Activated naive CD4-positive, alpha-beta T cell treated with anti-CD3 and anti-CD28 coated beads, Interleukin-2, amount 10 ng/mL, durations not matched to agents 7 days and 5 days (primary cell): Measurements from ENCODE around the gene ETNPPL.

Source experiments
- CTCF ChIA-PET: fragments of 350-600 bp; sonication (Branson Sonifier 250); formaldehyde crosslinking; loops from one replicate; lab custom pipeline; 2021; ENCODE audit warnings: antibody characterized with exemption; lab: Charles Lee
- DNase-seq: peaks from one replicate; pipeline ENCODE4 v3.0.0-alpha.2; 2020
- H3K27ac Mint-ChIP-seq: one replicate; pipeline ENCODE4 v1.8.0; 2021; ENCODE audit warnings: mild to moderate bottlenecking, moderate library complexity, mixed read lengths
- H3K27me3 Mint-ChIP-seq: one replicate; pipeline ENCODE4 v1.8.0; 2021; ENCODE audit warnings: mild to moderate bottlenecking, mixed read lengths
- H3K36me3 Mint-ChIP-seq: one replicate; pipeline ENCODE4 v1.8.0; 2021; ENCODE audit warnings: mixed read lengths
- H3K4me1 Mint-ChIP-seq: one replicate; pipeline ENCODE4 v1.8.0; 2021; ENCODE audit warnings: mixed read lengths
- H3K4me3 Mint-ChIP-seq: one replicate; pipeline ENCODE4 v1.8.0; 2021; ENCODE audit warnings: mild to moderate bottlenecking, moderate library complexity, mixed read lengths
- H3K9me3 Mint-ChIP-seq: one replicate; pipeline ENCODE4 v1.8.0; 2021; ENCODE audit warnings: mixed read lengths

ETNPPL gene

DNA sequence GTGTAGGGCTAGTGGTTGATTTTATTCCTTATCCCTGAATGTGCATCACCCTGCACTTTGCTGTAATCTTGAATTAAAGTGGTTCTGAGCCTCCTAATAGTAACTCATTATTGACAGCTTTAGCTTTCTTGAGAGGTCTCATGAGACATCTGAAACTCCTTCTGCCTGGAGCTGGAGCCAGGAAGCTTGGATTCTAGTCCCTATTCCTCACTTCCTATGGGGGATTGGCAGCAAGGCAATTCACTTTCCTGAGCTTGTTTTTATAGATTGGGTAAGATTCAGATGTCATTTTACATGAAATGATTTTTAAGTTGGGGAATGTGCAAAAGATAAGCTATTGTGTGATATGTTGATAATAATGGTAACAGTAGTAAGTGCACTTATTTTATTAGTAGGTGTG, 17.1 kb upstream of the ETNPPL start:
- no peak overlapping the region for H3K27ac Mint-ChIP-seq
- H3K4me3 Mint-ChIP-seq, result no peak overlapping the region
- H3K9me3 Mint-ChIP-seq, result no peaks in the 10 kb centered on the region
- CTCF ChIA-PET, result no interaction called here
- no peaks in the 10 kb centered on the region for H3K4me1 Mint-ChIP-seq
- DNase-seq, result no peak
- H3K36me3 Mint-ChIP-seq, result no peaks in the 10 kb centered on the region
- peaks cover 20% of the 10 kb centered on the region for H3K27me3 Mint-ChIP-seq

DNA sequence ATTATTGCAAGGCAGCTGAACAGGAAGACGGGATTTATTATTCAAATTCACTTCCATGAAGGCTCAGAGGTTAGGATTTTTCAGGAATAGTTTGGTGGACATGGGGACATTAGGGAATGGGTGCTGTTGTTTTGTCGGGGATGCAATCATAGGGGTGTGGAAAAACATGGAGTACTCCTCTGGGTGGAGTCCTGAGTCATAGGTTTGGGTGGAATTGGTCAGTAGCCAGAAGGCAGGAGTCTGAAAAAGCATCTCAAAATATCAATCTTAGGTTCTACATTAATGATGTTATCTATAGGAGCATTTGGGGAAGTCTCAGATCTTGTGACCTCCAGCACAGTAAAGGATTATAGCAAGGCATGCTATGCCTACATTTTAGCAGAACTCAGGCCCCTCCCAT, 14.5 kb upstream of the ETNPPL start:
- Mint-ChIP-seq H3K4me1 (no peaks in the 10 kb centered on the region), H3K27ac (no peak overlapping the region)

DNA sequence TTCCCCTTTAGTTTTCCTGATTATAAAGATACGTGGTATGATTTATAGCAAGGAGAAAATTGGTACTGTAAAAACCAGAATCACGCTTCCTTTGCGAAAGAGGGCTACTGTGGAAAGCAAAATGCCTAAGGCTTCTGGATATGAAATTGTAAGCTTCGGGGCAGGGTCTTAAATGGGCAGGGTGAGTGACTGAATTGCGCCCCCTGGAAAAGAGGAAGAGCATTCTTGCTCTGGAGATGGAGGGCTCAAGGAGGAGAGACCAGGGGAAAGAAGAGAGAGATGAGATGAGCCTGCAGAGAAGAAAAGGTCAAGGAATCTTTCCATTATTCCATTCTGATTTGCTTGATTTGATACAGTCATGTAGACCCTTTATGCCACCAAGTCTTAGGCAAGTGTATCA, 13.1 kb upstream of the ETNPPL start:
- H3K27ac Mint-ChIP-seq, result no peak overlapping the region
- no peak overlapping the region for H3K4me3 Mint-ChIP-seq
- H3K4me1 Mint-ChIP-seq, result no peaks in the 10 kb centered on the region
- H3K27me3 Mint-ChIP-seq, result peaks cover 20% of the 10 kb centered on the region
- CTCF ChIA-PET, result no interaction called here
- DNase-seq, result no peak
- no peaks in the 10 kb centered on the region for H3K9me3 Mint-ChIP-seq
- no peaks in the 10 kb centered on the region for H3K36me3 Mint-ChIP-seq

More for the DNA sequence above, 14.5 kb upstream of the ETNPPL start:
- Mint-ChIP-seq H3K27me3 (peaks cover 20% of the 10 kb centered on the region), H3K4me3 (no peak overlapping the region), H3K9me3 (no peaks in the 10 kb centered on the region), H3K36me3 (no peaks in the 10 kb centered on the region)
- no peak for DNase-seq
- CTCF ChIA-PET, result no interaction called here

- no peak for DNase-seq
- H3K4me1 Mint-ChIP-seq, result no peaks in the 10 kb centered on the region
Measured at GRCh38 chr4:108774809-108775530, 12.1 kb upstream of the ETNPPL start.

GRCh38 chr4:108772402-108772801, 9.5 kb upstream of the ETNPPL start:
- Mint-ChIP-seq H3K4me1 (no peaks in the 10 kb centered on the region), H3K27me3 (peaks cover 10% of the 10 kb centered on the region), H3K9me3 (no peaks in the 10 kb centered on the region), H3K4me3 (no peak overlapping the region), H3K36me3 (no peaks in the 10 kb centered on the region), H3K27ac (no peak overlapping the region)
- DNase-seq, result no peak
- CTCF ChIA-PET, result no interaction called here

More at GRCh38 chr4:108774809-108775530, 12.1 kb upstream of the ETNPPL start:
- H3K4me3 Mint-ChIP-seq, result no peak overlapping the region
- H3K27ac Mint-ChIP-seq, result no peak overlapping the region
- H3K9me3 Mint-ChIP-seq, result no peaks in the 10 kb centered on the region
- peaks cover 20% of the 10 kb centered on the region for H3K27me3 Mint-ChIP-seq
- CTCF ChIA-PET, result no interaction called here
- H3K36me3 Mint-ChIP-seq, result no peaks in the 10 kb centered on the region

DNA sequence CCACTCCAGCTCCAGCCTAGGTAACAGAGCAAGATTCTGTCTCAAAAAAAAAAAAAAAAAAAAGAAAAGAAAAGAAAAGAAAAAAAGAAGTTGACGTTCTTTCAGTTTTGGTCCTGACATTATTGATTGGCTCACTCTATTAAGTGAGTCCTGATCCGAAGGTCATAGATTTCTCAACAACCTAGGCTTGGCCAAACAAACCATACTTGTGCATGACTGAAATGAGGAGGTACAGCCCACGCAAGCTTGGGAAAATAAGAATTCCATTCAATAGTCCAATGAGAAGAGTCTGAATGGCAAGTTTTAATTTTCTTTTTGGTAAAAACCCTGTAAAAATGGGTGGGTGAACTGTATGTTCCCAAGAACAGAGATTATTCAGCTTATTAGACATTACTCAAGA, 3.2 kb upstream of the ETNPPL start:
- peaks cover 12% of the 10 kb centered on the region for H3K4me1 Mint-ChIP-seq
- no peak for DNase-seq
- H3K27me3 Mint-ChIP-seq, result peaks cover 42% of the 10 kb centered on the region
- CTCF ChIA-PET, result interaction anchor here (0.6 kb wide), 1 partner anchor 635 kb away, joined by 3 read pairs; no protein-coding TSS in a partner anchor
- no peak overlapping the region for H3K27ac Mint-ChIP-seq
- no peaks in the 10 kb centered on the region for H3K36me3 Mint-ChIP-seq
- H3K4me3 Mint-ChIP-seq, result no peak overlapping the region
- no peaks in the 10 kb centered on the region for H3K9me3 Mint-ChIP-seq

DNA sequence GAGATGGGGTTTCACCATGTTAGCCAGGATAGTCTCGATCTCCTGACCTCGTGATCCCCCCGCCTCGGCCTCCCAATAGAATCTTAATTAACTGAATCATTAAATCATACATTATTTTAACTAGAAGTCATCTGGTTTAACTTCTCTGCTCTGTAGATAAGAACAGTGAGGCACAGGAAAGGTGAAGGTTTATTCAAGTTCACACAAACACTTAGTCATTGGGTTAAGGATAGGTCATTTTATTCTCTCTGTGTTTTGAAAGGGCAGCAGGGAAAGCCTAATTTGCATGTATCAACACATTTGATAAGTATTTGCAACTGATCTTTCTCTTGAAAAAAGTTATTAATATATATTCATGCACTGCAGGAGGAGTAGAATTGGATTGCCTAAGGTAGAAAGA, 1.1 kb upstream of the ETNPPL start:
- Mint-ChIP-seq H3K27me3 (peaks cover 51% of the 10 kb centered on the region), H3K36me3 (no peaks in the 10 kb centered on the region), H3K4me3 (no peak overlapping the region), H3K27ac (no peak overlapping the region), H3K4me1 (peaks cover 12% of the 10 kb centered on the region), H3K9me3 (no peaks in the 10 kb centered on the region)
- DNase-seq, result no peak
- CTCF ChIA-PET, result interaction anchor here (0.6 kb wide), 1 partner anchor 139 kb away, joined by 3 read pairs; no protein-coding TSS in a partner anchor

DNA sequence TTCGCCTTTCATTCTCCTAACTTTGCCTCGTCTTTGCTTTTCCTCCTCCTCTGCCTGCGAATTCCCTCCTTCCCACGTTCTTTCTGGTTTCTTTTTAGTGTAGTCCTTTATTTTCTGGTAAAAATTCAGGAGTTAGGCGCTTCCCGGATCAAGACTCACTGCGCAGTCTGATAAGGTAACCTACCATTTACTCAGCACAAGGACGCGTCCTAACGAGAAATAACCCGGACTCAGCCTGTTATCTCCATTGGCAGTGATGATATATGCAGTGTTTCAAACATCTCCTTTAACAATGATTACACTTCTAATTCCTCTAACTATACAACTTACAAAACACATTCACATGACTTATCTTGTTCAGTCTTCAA, 357 bp upstream of the ETNPPL start:
- no peaks in the 10 kb centered on the region for H3K9me3 Mint-ChIP-seq
- no peak overlapping the region for H3K27ac Mint-ChIP-seq
- no peaks in the 10 kb centered on the region for H3K36me3 Mint-ChIP-seq
- no peak for DNase-seq
- peaks cover 12% of the 10 kb centered on the region for H3K4me1 Mint-ChIP-seq
- peaks cover 51% of the 10 kb centered on the region for H3K27me3 Mint-ChIP-seq
- CTCF ChIA-PET, result no interaction called here
- H3K4me3 Mint-ChIP-seq, result peak overlapping the region; percentile 73

DNA sequence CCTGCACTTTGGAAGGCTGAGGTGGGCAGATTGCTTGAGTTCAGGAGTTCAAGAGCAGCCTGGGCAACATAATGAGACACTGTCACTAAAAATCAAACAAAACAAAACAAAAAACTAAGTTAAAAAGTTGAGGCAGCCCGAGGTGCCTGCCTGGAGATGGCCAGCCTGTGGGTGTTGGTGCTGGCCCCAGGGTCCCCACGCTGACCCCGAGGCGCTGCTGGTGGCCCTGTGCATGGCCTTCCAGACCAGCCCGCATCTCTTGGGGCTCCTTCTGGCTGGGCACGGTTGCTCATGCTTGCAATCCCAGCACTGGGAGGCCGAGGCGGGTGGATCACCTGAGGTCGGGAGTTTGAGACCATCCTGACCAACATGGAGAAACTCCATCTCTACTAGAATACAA, 4.4 kb downstream of the ETNPPL start:
- no peak for DNase-seq
- H3K9me3 Mint-ChIP-seq, result no peaks in the 10 kb centered on the region
- no peak overlapping the region for H3K4me3 Mint-ChIP-seq
- H3K36me3 Mint-ChIP-seq, result no peaks in the 10 kb centered on the region
- peaks cover 36% of the 10 kb centered on the region for H3K27me3 Mint-ChIP-seq
- peaks cover 12% of the 10 kb centered on the region for H3K4me1 Mint-ChIP-seq
- no peak overlapping the region for H3K27ac Mint-ChIP-seq
- CTCF ChIA-PET, result no interaction called here

GRCh38 chr4:108754327-108754726, 8.5 kb downstream of the ETNPPL start:
- CTCF ChIA-PET, result no interaction called here
- Mint-ChIP-seq H3K4me3 (no peak overlapping the region), H3K27me3 (peaks cover 10% of the 10 kb centered on the region), H3K36me3 (no peaks in the 10 kb centered on the region), H3K27ac (no peak overlapping the region), H3K9me3 (no peaks in the 10 kb centered on the region), H3K4me1 (no peaks in the 10 kb centered on the region)
- DNase-seq, result no peak

- Mint-ChIP-seq H3K27me3 (peaks cover 9% of the 10 kb centered on the region), H3K9me3 (no peaks in the 10 kb centered on the region), H3K4me1 (peaks cover 4% of the 10 kb centered on the region), H3K27ac (no peak overlapping the region), H3K4me3 (no peak overlapping the region), H3K36me3 (no peaks in the 10 kb centered on the region)
- DNase-seq, result no peak
- CTCF ChIA-PET, result no interaction called here
Measured at GRCh38 chr4:108751321-108751720, 11.5 kb downstream of the ETNPPL start.

DNA sequence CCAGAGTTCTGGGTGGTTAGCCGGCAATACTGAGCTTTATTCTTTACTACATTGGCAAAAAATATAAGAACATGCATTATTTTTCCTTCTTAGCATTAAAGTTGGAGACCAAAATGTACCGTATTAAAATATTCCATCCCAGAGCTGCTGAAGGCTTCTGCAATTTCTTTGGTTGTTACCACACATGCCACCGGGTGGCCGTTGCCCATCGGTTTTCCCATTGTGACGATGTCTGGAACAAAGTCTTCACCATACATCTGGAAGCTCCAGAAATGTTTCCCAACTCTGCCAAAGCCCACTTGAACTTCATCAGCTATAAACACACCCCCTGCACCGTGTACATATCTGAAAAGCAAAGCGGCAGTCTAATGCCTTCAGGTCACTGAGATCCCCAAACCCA, 13.7 kb downstream of the ETNPPL start:
- no peak for DNase-seq
- CTCF ChIA-PET, result no interaction called here
- Mint-ChIP-seq H3K4me3 (no peak overlapping the region), H3K9me3 (no peaks in the 10 kb centered on the region), H3K27me3 (peaks cover 8% of the 10 kb centered on the region), H3K27ac (no peak overlapping the region), H3K36me3 (no peaks in the 10 kb centered on the region), H3K4me1 (peaks cover 7% of the 10 kb centered on the region)

GRCh38 chr4:108746511-108746910, 16.3 kb downstream of the ETNPPL start:
- Mint-ChIP-seq H3K9me3 (no peaks in the 10 kb centered on the region), H3K4me3 (no peak overlapping the region), H3K27me3 (peaks cover 4% of the 10 kb centered on the region), H3K4me1 (peaks cover 7% of the 10 kb centered on the region), H3K27ac (no peak overlapping the region), H3K36me3 (no peaks in the 10 kb centered on the region)
- CTCF ChIA-PET, result no interaction called here
- no peak for DNase-seq

DNA sequence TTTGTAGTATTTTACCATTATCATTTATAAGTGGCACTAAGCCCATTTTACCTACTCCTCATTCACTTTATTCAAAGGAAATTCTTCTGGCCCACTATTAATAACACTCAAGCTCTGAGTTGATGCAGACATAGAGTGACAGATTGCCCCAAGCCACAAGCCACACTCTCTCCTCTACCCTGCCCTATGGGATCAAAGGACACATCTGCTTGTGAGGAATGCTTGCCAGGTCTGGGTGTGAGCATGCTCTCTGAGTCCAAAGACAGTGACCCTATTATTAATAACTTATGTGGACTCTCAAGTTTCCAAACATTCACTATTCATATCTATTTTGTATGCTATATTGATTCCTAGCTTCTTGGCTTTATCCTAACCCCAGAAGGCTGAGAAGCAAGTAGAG, 18.5 kb downstream of the ETNPPL start:
- Mint-ChIP-seq H3K27me3 (peaks cover 15% of the 10 kb centered on the region), H3K4me3 (no peak overlapping the region), H3K9me3 (no peaks in the 10 kb centered on the region), H3K36me3 (no peaks in the 10 kb centered on the region), H3K27ac (no peak overlapping the region), H3K4me1 (peaks cover 7% of the 10 kb centered on the region)
- DNase-seq, result no peak
- CTCF ChIA-PET, result no interaction called here
